Measurements from ENCODE around the gene RUSC2.

- no peak for TF ChIP-seq CEBPB (IDR thresholded peaks at IDR 0.05; ENCODE audit: borderline replicate concordance in 1 of 2, low read depth in 2 of 2, low read length in 2 of 2)
- TF ChIP-seq MAX (IDR thresholded peaks at IDR 0.05; ENCODE audit: low read depth, low read length): no peak
- no peak for TF ChIP-seq POLR2AphosphoS5 (IDR thresholded peaks at IDR 0.05; ENCODE audit: low read length)
- no peak for TF ChIP-seq EZH2 (IDR thresholded peaks at IDR 0.05; ENCODE audit: borderline replicate concordance, control insufficient read depth, low read depth, low read length)
- no peak for TF ChIP-seq FOS (IDR thresholded peaks at IDR 0.05; ENCODE audit: borderline replicate concordance, extremely low read depth, insufficient read length)
- no peak for TF ChIP-seq CTCF (IDR thresholded peaks at IDR 0.05 in 2 of 3, conservative IDR thresholded peaks at IDR 0.05 in 1 of 3; ENCODE audit: control insufficient read depth in 2 of 3, extremely low read depth in 1 of 3, insufficient read depth in 1 of 3, low read depth in 3 of 3, low read length in 3 of 3)
- no peak for TF ChIP-seq HDGF (IDR thresholded peaks at IDR 0.05)
- TF ChIP-seq RFX5 (IDR thresholded peaks at IDR 0.05; ENCODE audit: low read depth, low read length): no peak
- no peak for TF ChIP-seq ZNF207 (IDR thresholded peaks at IDR 0.05; ENCODE audit: borderline replicate concordance)
- TF ChIP-seq EP300 (IDR thresholded peaks at IDR 0.05; ENCODE audit: borderline replicate concordance in 1 of 2, control insufficient read depth in 1 of 2, low read depth in 2 of 2, low read length in 2 of 2): no peak
- TF ChIP-seq PBX3 (IDR thresholded peaks at IDR 0.05; ENCODE audit: insufficient replicate concordance, low read depth, low read length): no peak
These were observed 26.6 kb downstream of the RUSC2 start for GRCh38 chr9:35516479-35516878.
